WI38 (cell line): ENCODE data around the gene ERGIC3.
"Not testable (repeated sequence)": the region's sequence is repeated elsewhere in the genome, so short reads cannot be mapped to it uniquely, and the experiment has no call there.

Experiments used
- H3K4me3 ChIP-seq: 2 replicates; pipeline ENCODE4 v1.5.1; 2011; ENCODE audit warnings: low read depth, mild to moderate bottlenecking, control low read depth, low read length
- TF ChIP-seq, protein P1 (sequence below): IDR thresholded peaks from 2 replicates; pipeline ENCODE4 v1.5.1; 2012; ENCODE audit warnings: low read depth, mild to moderate bottlenecking, control low read depth, low read length

ERGIC3 gene

GRCh38 chr20:35542990-35543389 lies 1.1 kb downstream of the ERGIC3 start:
- H3K4me3 ChIP-seq, result no peak overlapping the region
- TF ChIP-seq, protein P1, sequence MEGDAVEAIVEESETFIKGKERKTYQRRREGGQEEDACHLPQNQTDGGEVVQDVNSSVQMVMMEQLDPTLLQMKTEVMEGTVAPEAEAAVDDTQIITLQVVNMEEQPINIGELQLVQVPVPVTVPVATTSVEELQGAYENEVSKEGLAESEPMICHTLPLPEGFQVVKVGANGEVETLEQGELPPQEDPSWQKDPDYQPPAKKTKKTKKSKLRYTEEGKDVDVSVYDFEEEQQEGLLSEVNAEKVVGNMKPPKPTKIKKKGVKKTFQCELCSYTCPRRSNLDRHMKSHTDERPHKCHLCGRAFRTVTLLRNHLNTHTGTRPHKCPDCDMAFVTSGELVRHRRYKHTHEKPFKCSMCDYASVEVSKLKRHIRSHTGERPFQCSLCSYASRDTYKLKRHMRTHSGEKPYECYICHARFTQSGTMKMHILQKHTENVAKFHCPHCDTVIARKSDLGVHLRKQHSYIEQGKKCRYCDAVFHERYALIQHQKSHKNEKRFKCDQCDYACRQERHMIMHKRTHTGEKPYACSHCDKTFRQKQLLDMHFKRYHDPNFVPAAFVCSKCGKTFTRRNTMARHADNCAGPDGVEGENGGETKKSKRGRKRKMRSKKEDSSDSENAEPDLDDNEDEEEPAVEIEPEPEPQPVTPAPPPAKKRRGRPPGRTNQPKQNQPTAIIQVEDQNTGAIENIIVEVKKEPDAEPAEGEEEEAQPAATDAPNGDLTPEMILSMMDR, result no peak

DNA sequence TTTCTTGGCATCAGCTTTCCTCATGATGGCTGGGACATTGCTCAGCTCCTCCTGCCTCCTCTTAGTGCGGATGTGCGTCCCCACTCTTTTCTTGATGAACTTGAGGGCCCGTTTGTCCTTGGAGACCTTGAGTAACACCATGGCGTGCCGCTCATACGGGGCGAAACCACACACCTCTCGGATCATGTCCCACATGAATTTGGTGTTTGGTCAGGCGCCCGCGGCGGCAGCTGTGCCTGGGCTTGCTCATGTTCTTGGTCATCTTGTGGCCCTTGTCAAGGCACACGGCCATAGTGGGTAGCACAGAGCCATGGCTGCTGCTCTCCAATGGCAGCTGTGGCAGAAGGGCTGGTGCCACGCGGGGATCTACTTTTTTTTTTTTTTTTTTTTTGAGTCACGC lies 2.6 kb downstream of the ERGIC3 start:
- TF ChIP-seq, protein P1, result no peak
- no peak overlapping the region for H3K4me3 ChIP-seq

- not testable (repeated sequence) for H3K4me3 ChIP-seq
These were observed 3.1 kb downstream of the ERGIC3 start for GRCh38 chr20:35544941-35545340.

- H3K4me3 ChIP-seq, result no peak overlapping the region
These were observed 4.2 kb downstream of the ERGIC3 start for GRCh38 chr20:35546127-35546526.

GRCh38 chr20:35547329-35547728 lies 5.5 kb downstream of the ERGIC3 start:
- TF ChIP-seq, protein P1, result no peak
- H3K4me3 ChIP-seq, result no peak overlapping the region

More at GRCh38 chr20:35546127-35546526, 4.2 kb downstream of the ERGIC3 start:
- TF ChIP-seq, protein P1, result no peak

GRCh38 chr20:35551503-35551902 lies 9.6 kb downstream of the ERGIC3 start:
- TF ChIP-seq, protein P1, result no peak
- no peak overlapping the region for H3K4me3 ChIP-seq

- TF ChIP-seq, protein P1, result no peak
- no peak overlapping the region for H3K4me3 ChIP-seq
These were observed 11.0 kb downstream of the ERGIC3 start for GRCh38 chr20:35552914-35553313.

DNA sequence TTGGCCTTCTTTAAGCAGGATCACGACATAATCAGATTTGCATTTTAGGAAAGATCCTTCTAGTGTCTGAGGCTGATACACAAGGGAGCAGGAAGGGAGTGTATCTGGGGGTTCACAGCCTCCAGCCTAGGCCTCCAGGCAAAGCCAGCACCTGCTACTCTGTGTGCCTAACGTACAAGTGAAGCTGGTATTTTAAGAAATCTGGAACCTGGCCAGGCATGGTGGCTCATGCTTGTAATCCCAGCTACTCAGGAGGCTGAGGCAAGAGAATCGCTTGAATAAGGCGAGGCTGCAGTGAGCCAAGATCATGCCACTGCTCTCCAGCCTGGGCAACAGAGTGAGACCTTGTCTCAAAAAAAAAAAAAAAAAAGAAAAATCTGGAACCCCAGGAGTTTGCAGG lies 13.6 kb downstream of the ERGIC3 start:
- H3K4me3 ChIP-seq, result not testable (repeated sequence)
